Central memory CD8-positive, alpha-beta T cell (primary cell): Measurements from ENCODE around the gene TSPAN18.

Experiments used
- ATAC-seq: fragments of 150-1000 bp; cut with Tn5 transposase; replicated peaks from 2 replicates; pipeline ENCODE4 v1.10.0; 2022; ENCODE audit warnings: mild to moderate bottlenecking, moderate FRiP score, moderate number of reproducible peaks; ENCODE audit not compliant: poor library complexity, severe bottlenecking; ENCODE audit errors: extremely low read depth
- DNase-seq, 2 donors: peaks; one replicate each; pipeline ENCODE4 v3.0.0; 2021; ENCODE audit warnings: low spot score in 2 of 2
- H3K27ac Mint-ChIP-seq: one replicate; pipeline ENCODE4 v1.8.0; 2022; ENCODE audit warnings: low read depth, mild to moderate bottlenecking, moderate library complexity, mixed read lengths
- H3K27me3 Mint-ChIP-seq: one replicate; pipeline ENCODE4 v1.8.0; 2022; ENCODE audit warnings: mixed read lengths
- H3K36me3 Mint-ChIP-seq: one replicate; pipeline ENCODE4 v1.8.0; 2022; ENCODE audit warnings: mild to moderate bottlenecking, moderate library complexity, mixed read lengths; ENCODE audit not compliant: insufficient read depth
- H3K4me1 Mint-ChIP-seq: one replicate; pipeline ENCODE4 v1.8.0; 2022; ENCODE audit warnings: mixed read lengths
- H3K4me3 Mint-ChIP-seq: one replicate; pipeline ENCODE4 v1.8.0; 2022; ENCODE audit warnings: mild to moderate bottlenecking, moderate library complexity, mixed read lengths
- H3K9me3 Mint-ChIP-seq: one replicate; pipeline ENCODE4 v1.8.0; 2022; ENCODE audit warnings: mixed read lengths

The TSPAN18 gene

GRCh38 chr11:44892843-44893242 lies 166.1 kb downstream of the TSPAN18 start:
- Mint-ChIP-seq H3K36me3 (peaks cover 2% of the 10 kb centered on the region), H3K4me1 (no peaks in the 10 kb centered on the region), H3K27me3 (no peaks in the 10 kb centered on the region), H3K9me3 (no peaks in the 10 kb centered on the region), H3K4me3 (no peak overlapping the region), H3K27ac (no peak overlapping the region)
- ATAC-seq (no peak), DNase-seq (no peak)

- no peak overlapping the region for H3K27ac Mint-ChIP-seq
- ATAC-seq (no peak), DNase-seq (no peak)
- H3K9me3 Mint-ChIP-seq, result no peaks in the 10 kb centered on the region
- no peaks in the 10 kb centered on the region for H3K4me1 Mint-ChIP-seq
- peaks cover 2% of the 10 kb centered on the region for H3K36me3 Mint-ChIP-seq
- H3K27me3 Mint-ChIP-seq, result no peaks in the 10 kb centered on the region
- H3K4me3 Mint-ChIP-seq, result no peak overlapping the region
Observed at GRCh38 chr11:44893308-44893822, 166.6 kb downstream of the TSPAN18 start.

- no peak overlapping the region for H3K27ac Mint-ChIP-seq
- DNase-seq (peak; percentile 35 to 42), ATAC-seq (peak; percentile 65)
- H3K4me3 Mint-ChIP-seq, result no peak overlapping the region
- no peaks in the 10 kb centered on the region for H3K27me3 Mint-ChIP-seq
- H3K36me3 Mint-ChIP-seq, result peaks cover 2% of the 10 kb centered on the region
- H3K4me1 Mint-ChIP-seq, result no peaks in the 10 kb centered on the region
- no peaks in the 10 kb centered on the region for H3K9me3 Mint-ChIP-seq
Observed at GRCh38 chr11:44893846-44894617, 167.3 kb downstream of the TSPAN18 start.

GRCh38 chr11:44899959-44900358 lies 173.2 kb downstream of the TSPAN18 start:
- Mint-ChIP-seq H3K4me3 (no peak overlapping the region), H3K4me1 (no peaks in the 10 kb centered on the region), H3K27ac (no peak overlapping the region), H3K27me3 (no peaks in the 10 kb centered on the region), H3K9me3 (no peaks in the 10 kb centered on the region), H3K36me3 (peaks cover 2% of the 10 kb centered on the region)
- ATAC-seq (no peak), DNase-seq (peak in 1 of 2 donors; percentile 16)

GRCh38 chr11:44901120-44901633 lies 174.4 kb downstream of the TSPAN18 start:
- H3K36me3 Mint-ChIP-seq, result peaks cover 2% of the 10 kb centered on the region
- H3K27me3 Mint-ChIP-seq, result no peaks in the 10 kb centered on the region
- H3K27ac Mint-ChIP-seq, result no peak overlapping the region
- no peaks in the 10 kb centered on the region for H3K4me1 Mint-ChIP-seq
- H3K9me3 Mint-ChIP-seq, result no peaks in the 10 kb centered on the region
- ATAC-seq (no peak), DNase-seq (no peak)
- no peak overlapping the region for H3K4me3 Mint-ChIP-seq

- Mint-ChIP-seq H3K4me1 (no peaks in the 10 kb centered on the region), H3K27me3 (no peaks in the 10 kb centered on the region), H3K9me3 (no peaks in the 10 kb centered on the region), H3K27ac (no peak overlapping the region), H3K4me3 (no peak overlapping the region), H3K36me3 (peaks cover 2% of the 10 kb centered on the region)
- ATAC-seq (no peak), DNase-seq (no peak)
Observed at GRCh38 chr11:44901786-44902185, 175.0 kb downstream of the TSPAN18 start.

- no peaks in the 10 kb centered on the region for H3K4me1 Mint-ChIP-seq
- ATAC-seq (no peak), DNase-seq (no peak)
- H3K36me3 Mint-ChIP-seq, result peaks cover 2% of the 10 kb centered on the region
- no peaks in the 10 kb centered on the region for H3K9me3 Mint-ChIP-seq
- no peak overlapping the region for H3K4me3 Mint-ChIP-seq
- H3K27me3 Mint-ChIP-seq, result no peaks in the 10 kb centered on the region
- no peak overlapping the region for H3K27ac Mint-ChIP-seq
Observed at GRCh38 chr11:44903035-44903434, 176.3 kb downstream of the TSPAN18 start.

GRCh38 chr11:44903518-44903917 lies 176.8 kb downstream of the TSPAN18 start:
- H3K4me1 Mint-ChIP-seq, result no peaks in the 10 kb centered on the region

GRCh38 chr11:44904261-44905020 lies 177.7 kb downstream of the TSPAN18 start:
- Mint-ChIP-seq H3K36me3 (peaks cover 2% of the 10 kb centered on the region), H3K27ac (no peak overlapping the region), H3K9me3 (no peaks in the 10 kb centered on the region)

More at GRCh38 chr11:44903518-44903917, 176.8 kb downstream of the TSPAN18 start:
- Mint-ChIP-seq H3K36me3 (peaks cover 2% of the 10 kb centered on the region), H3K9me3 (no peaks in the 10 kb centered on the region), H3K27ac (no peak overlapping the region), H3K4me3 (no peak overlapping the region), H3K27me3 (no peaks in the 10 kb centered on the region)
- ATAC-seq (no peak), DNase-seq (no peak)

GRCh38 chr11:44905131-44905866 lies 178.5 kb downstream of the TSPAN18 start:
- no peaks in the 10 kb centered on the region for H3K9me3 Mint-ChIP-seq
- H3K36me3 Mint-ChIP-seq, result peaks cover 2% of the 10 kb centered on the region
- DNase-seq, result no peak
- no peak overlapping the region for H3K27ac Mint-ChIP-seq
- H3K4me1 Mint-ChIP-seq, result no peaks in the 10 kb centered on the region
- ATAC-seq, result no peak
- no peak overlapping the region for H3K4me3 Mint-ChIP-seq
- no peaks in the 10 kb centered on the region for H3K27me3 Mint-ChIP-seq

More at GRCh38 chr11:44904261-44905020, 177.7 kb downstream of the TSPAN18 start:
- Mint-ChIP-seq H3K4me1 (no peaks in the 10 kb centered on the region), H3K4me3 (no peak overlapping the region), H3K27me3 (no peaks in the 10 kb centered on the region)
- ATAC-seq (no peak), DNase-seq (no peak)

- H3K36me3 Mint-ChIP-seq, result peaks cover 5% of the 10 kb centered on the region
- H3K4me3 Mint-ChIP-seq, result no peak overlapping the region
- no peaks in the 10 kb centered on the region for H3K4me1 Mint-ChIP-seq
- no peaks in the 10 kb centered on the region for H3K27me3 Mint-ChIP-seq
- H3K27ac Mint-ChIP-seq, result no peak overlapping the region
- no peak for DNase-seq
- no peaks in the 10 kb centered on the region for H3K9me3 Mint-ChIP-seq
- ATAC-seq, result no peak
Observed at GRCh38 chr11:44906649-44907048, 179.9 kb downstream of the TSPAN18 start.

GRCh38 chr11:44909557-44909956 lies 182.8 kb downstream of the TSPAN18 start:
- Mint-ChIP-seq H3K36me3 (peaks cover 6% of the 10 kb centered on the region), H3K4me1 (no peaks in the 10 kb centered on the region), H3K4me3 (no peak overlapping the region), H3K9me3 (no peaks in the 10 kb centered on the region), H3K27me3 (no peaks in the 10 kb centered on the region), H3K27ac (no peak overlapping the region)
- no peak for DNase-seq
- no peak for ATAC-seq
